ENCODE results near the gene LGALS3BP. TPM values are rescaled to one million over a fixed set of nuclear protein-coding genes. Genes with fewer than 3 reads are reported as not detected.

Gene LGALS3BP
- total and polyA plus RNA-seq, 4 donors = 66.0 to 224 (median 79.2) TPM

DNA sequence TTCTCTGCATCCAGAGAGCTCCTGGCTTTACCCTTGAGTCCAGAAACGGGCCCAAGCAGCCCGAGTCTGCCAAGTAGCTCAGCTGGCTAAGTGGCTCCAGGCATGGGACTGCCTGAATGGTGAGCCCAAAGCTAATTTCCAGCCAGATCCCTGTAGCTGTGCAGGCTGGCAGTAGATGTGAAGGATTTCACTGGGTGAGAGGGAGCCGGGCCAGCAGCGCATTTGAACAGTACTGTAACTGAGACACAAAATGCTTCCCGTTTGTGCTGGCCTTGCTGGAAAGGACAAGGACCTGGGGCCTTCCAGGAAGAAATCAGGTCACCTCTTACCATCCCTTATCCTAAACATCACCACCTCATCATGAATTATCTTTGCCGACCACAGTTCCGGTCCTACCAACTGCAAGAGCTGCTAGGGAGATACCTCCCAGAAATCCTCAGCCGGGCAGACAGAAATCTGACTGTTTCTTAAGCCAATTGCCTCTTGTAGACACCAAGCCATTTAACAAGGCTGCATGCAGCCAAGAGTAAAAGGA, 58.2 kb downstream of the LGALS3BP start:
- 79% methylated on average over 8 of the region's 8 CpGs for WGBS
- peaks cover 0 to 2% (median 0%) of the 10 kb centered on the region in 4 donors for H3K36me3 ChIP-seq (ENCODE audit: control insufficient read depth in 4 of 4, insufficient read depth in 3 of 4, low read depth in 1 of 4, low read length in 3 of 4)
- no peaks in the 10 kb centered on the region for H3K9me3 ChIP-seq (ENCODE audit: control insufficient read depth in 4 of 4, low read length in 3 of 4)
- no peak overlapping the region for H3K9ac ChIP-seq (ENCODE audit: low read depth in 1 of 2, low read length in 2 of 2)
- no peak overlapping the region for H3K4me3 ChIP-seq (ENCODE audit: low read depth in 1 of 3, low read length in 3 of 3)
- TF ChIP-seq, protein P1, sequence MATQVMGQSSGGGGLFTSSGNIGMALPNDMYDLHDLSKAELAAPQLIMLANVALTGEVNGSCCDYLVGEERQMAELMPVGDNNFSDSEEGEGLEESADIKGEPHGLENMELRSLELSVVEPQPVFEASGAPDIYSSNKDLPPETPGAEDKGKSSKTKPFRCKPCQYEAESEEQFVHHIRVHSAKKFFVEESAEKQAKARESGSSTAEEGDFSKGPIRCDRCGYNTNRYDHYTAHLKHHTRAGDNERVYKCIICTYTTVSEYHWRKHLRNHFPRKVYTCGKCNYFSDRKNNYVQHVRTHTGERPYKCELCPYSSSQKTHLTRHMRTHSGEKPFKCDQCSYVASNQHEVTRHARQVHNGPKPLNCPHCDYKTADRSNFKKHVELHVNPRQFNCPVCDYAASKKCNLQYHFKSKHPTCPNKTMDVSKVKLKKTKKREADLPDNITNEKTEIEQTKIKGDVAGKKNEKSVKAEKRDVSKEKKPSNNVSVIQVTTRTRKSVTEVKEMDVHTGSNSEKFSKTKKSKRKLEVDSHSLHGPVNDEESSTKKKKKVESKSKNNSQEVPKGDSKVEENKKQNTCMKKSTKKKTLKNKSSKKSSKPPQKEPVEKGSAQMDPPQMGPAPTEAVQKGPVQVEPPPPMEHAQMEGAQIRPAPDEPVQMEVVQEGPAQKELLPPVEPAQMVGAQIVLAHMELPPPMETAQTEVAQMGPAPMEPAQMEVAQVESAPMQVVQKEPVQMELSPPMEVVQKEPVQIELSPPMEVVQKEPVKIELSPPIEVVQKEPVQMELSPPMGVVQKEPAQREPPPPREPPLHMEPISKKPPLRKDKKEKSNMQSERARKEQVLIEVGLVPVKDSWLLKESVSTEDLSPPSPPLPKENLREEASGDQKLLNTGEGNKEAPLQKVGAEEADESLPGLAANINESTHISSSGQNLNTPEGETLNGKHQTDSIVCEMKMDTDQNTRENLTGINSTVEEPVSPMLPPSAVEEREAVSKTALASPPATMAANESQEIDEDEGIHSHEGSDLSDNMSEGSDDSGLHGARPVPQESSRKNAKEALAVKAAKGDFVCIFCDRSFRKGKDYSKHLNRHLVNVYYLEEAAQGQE (IDR thresholded peaks at IDR 0.05) = no peak
- TF ChIP-seq, protein P2, sequence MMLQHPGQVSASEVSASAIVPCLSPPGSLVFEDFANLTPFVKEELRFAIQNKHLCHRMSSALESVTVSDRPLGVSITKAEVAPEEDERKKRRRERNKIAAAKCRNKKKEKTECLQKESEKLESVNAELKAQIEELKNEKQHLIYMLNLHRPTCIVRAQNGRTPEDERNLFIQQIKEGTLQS (IDR thresholded peaks at IDR 0.05) = no peak
- TF ChIP-seq, protein P3, sequence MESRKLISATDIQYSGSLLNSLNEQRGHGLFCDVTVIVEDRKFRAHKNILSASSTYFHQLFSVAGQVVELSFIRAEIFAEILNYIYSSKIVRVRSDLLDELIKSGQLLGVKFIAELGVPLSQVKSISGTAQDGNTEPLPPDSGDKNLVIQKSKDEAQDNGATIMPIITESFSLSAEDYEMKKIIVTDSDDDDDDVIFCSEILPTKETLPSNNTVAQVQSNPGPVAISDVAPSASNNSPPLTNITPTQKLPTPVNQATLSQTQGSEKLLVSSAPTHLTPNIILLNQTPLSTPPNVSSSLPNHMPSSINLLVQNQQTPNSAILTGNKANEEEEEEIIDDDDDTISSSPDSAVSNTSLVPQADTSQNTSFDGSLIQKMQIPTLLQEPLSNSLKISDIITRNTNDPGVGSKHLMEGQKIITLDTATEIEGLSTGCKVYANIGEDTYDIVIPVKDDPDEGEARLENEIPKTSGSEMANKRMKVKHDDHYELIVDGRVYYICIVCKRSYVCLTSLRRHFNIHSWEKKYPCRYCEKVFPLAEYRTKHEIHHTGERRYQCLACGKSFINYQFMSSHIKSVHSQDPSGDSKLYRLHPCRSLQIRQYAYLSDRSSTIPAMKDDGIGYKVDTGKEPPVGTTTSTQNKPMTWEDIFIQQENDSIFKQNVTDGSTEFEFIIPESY (IDR thresholded peaks at IDR 0.05) = no peak
- no peak for TF ChIP-seq HNF4G (IDR thresholded peaks at IDR 0.05)
- no peak for TF ChIP-seq JUND (IDR thresholded peaks at IDR 0.05)
- H3K27me3 ChIP-seq (ENCODE audit: control insufficient read depth in 4 of 4, insufficient read depth in 4 of 4, low read length in 3 of 4) = no peaks in the 10 kb centered on the region
- no peak overlapping the region for H3K27ac ChIP-seq (ENCODE audit: low read depth in 1 of 2, low read length in 2 of 2)
- H3K4me1 ChIP-seq (ENCODE audit: control insufficient read depth in 4 of 4, insufficient read depth in 4 of 4, low read length in 3 of 4) = peaks cover 11 to 21% (median 16%) of the 10 kb centered on the region in 4 donors
- no peak for DNase-seq (ENCODE audit: low spot score)

Other genes with a start within 250 kb of the LGALS3BP start
- gene CYTH1, start 197.7 kb downstream of the LGALS3BP start, total RNA-seq = 10 to 100 TPM; 16.7 to 32.1 TPM
- gene CYTH1, start 197.7 kb downstream of the LGALS3BP start, polyA plus RNA-seq = 10 to 100 TPM; 15.4 to 24.5 TPM
- 10 to 100 TPM in 1 of 2 donors, 1 to 10 TPM in 1; 8.0 to 20.7 TPM for gene USP36, start 139.1 kb downstream of the LGALS3BP start, total RNA-seq
- 10 to 100 TPM in 1 of 2 donors, 1 to 10 TPM in 1; 9.4 to 11.6 TPM for gene USP36, start 139.1 kb downstream of the LGALS3BP start, polyA plus RNA-seq
- 1 to 10 TPM in 1 of 2 donors, under 1 TPM in 1; 0.28 to 1.0 TPM for gene CEP295NL, start 76.7 kb downstream of the LGALS3BP start, total RNA-seq
- not detected for gene CEP295NL, start 76.7 kb downstream of the LGALS3BP start, polyA plus RNA-seq
- 10 to 100 TPM in 1 of 2 donors, 1 to 10 TPM in 1; 9.5 to 10.6 TPM for gene TIMP2, start 54.5 kb downstream of the LGALS3BP start, total RNA-seq
- gene TIMP2, start 54.5 kb downstream of the LGALS3BP start, polyA plus RNA-seq = 10 to 100 TPM in 1 of 2 donors, 1 to 10 TPM in 1; 8.9 to 37.6 TPM
- 10 to 100 TPM; 14.0 to 18.9 TPM for gene CANT1, start 29.8 kb upstream of the LGALS3BP start, total RNA-seq
- gene CANT1, start 29.8 kb upstream of the LGALS3BP start, polyA plus RNA-seq = 10 to 100 TPM in 1 of 2 donors, 1 to 10 TPM in 1; 6.2 to 20.0 TPM
- gene C1QTNF1, start 44.2 kb upstream of the LGALS3BP start, total RNA-seq = 10 to 100 TPM in 1 of 2 donors, under 1 TPM in 1; 0.56 to 54.6 TPM
- gene C1QTNF1, start 44.2 kb upstream of the LGALS3BP start, polyA plus RNA-seq = 10 to 100 TPM in 1 of 2 donors, 1 to 10 TPM in 1; 8.3 to 23.9 TPM
- gene ENGASE, start 94.9 kb upstream of the LGALS3BP start, total RNA-seq = 10 to 100 TPM in 1 of 2 donors, 1 to 10 TPM in 1; 7.6 to 33.6 TPM
- 1 to 10 TPM; 5.2 to 8.0 TPM for gene ENGASE, start 94.9 kb upstream of the LGALS3BP start, polyA plus RNA-seq